Measurements from ENCODE around the gene FSD1.
"Not testable (repeated sequence)": the region's sequence is repeated elsewhere in the genome, so short reads cannot be mapped to it uniquely, and the experiment has no call there.

Gene FSD1

GRCh38 chr19:4345342-4346019 is 41.1 kb downstream of the FSD1 start:
- DNase-seq (ENCODE audit: low read depth): no peak
- no peak overlapping the region for H3K4me3 ChIP-seq (ENCODE audit: low read depth, low read length)
- no peak for TF ChIP-seq CTCF (IDR thresholded peaks at IDR 0.05; ENCODE audit: control insufficient read depth, extremely low read depth, insufficient read depth)

- DNase-seq (ENCODE audit: low read depth): no peak
- H3K4me3 ChIP-seq (ENCODE audit: low read depth, low read length): no peak overlapping the region
- no peak for TF ChIP-seq CTCF (IDR thresholded peaks at IDR 0.05; ENCODE audit: control insufficient read depth, extremely low read depth, insufficient read depth)
Observed at GRCh38 chr19:4346020-4346383, 41.6 kb downstream of the FSD1 start.

- no peak overlapping the region for H3K4me3 ChIP-seq (ENCODE audit: low read depth, low read length)
- DNase-seq (ENCODE audit: low read depth): no peak
- TF ChIP-seq CTCF (IDR thresholded peaks at IDR 0.05; ENCODE audit: control insufficient read depth, extremely low read depth, insufficient read depth): no peak
Observed at GRCh38 chr19:4347521-4347920, 43.1 kb downstream of the FSD1 start.

- DNase-seq (ENCODE audit: low read depth); H3K4me3 ChIP-seq (ENCODE audit: low read depth, low read length): not testable (repeated sequence)
Observed at GRCh38 chr19:4349225-4349624, 44.8 kb downstream of the FSD1 start.

- no peak for TF ChIP-seq CTCF (IDR thresholded peaks at IDR 0.05; ENCODE audit: control insufficient read depth, extremely low read depth, insufficient read depth)
- H3K4me3 ChIP-seq (ENCODE audit: low read depth, low read length): no peak overlapping the region
- DNase-seq (ENCODE audit: low read depth): no peak
Observed at GRCh38 chr19:4350111-4350510, 45.7 kb downstream of the FSD1 start.

- H3K4me3 ChIP-seq (ENCODE audit: low read depth, low read length): no peak overlapping the region
- TF ChIP-seq CTCF (IDR thresholded peaks at IDR 0.05; ENCODE audit: control insufficient read depth, extremely low read depth, insufficient read depth): no peak
- no peak for DNase-seq (ENCODE audit: low read depth)
Observed at GRCh38 chr19:4350726-4351125, 46.3 kb downstream of the FSD1 start.

- no peak overlapping the region for H3K4me3 ChIP-seq (ENCODE audit: low read depth, low read length)
- TF ChIP-seq CTCF (IDR thresholded peaks at IDR 0.05; ENCODE audit: control insufficient read depth, extremely low read depth, insufficient read depth): peak; percentile 80
- no peak for DNase-seq (ENCODE audit: low read depth)
Observed at GRCh38 chr19:4352701-4353121, 48.3 kb downstream of the FSD1 start.

Measured in LNCaP clone FGC (cell line).